PFSK-1 (cell line): ENCODE results near the gene FGD4.

Source experiments
- FOXP2 ChIP-seq: optimal IDR thresholded peaks from 2 replicates; pipeline ENCODE3; 2011; ENCODE audit warnings: borderline replicate concordance, control low read depth, inconsistent platforms; ENCODE audit not compliant: insufficient read depth; ENCODE audit errors: extremely low read length, extremely low read depth
- POLR2AphosphoS5 ChIP-seq: IDR thresholded peaks from 2 replicates; pipeline ENCODE4 v1.6.1; 2012; ENCODE audit warnings: low read depth, mild to moderate bottlenecking, control low read depth, low read length, moderate library complexity
- REST ChIP-seq, 2 experiments: IDR thresholded peaks; 2 replicates each; pipeline versions ENCODE4 v1.6.1 to v1.8.0; 2011 to 2012; ENCODE audit warnings: low read depth in 2 of 2, low read length in 2 of 2, control low read depth in 1 of 2, inconsistent platforms in 1 of 2, mild to moderate bottlenecking in 1 of 2, moderate library complexity in 1 of 2; ENCODE audit not compliant: insufficient read depth in 1 of 2
- SIN3A ChIP-seq: IDR thresholded peaks from 2 replicates; pipeline ENCODE4 v1.6.1; 2012; ENCODE audit warnings: mild to moderate bottlenecking, low read length, moderate library complexity, borderline replicate concordance; ENCODE audit not compliant: insufficient read depth
- TAF1 ChIP-seq: IDR thresholded peaks from 2 replicates; pipeline ENCODE4 v1.6.1; 2012; ENCODE audit warnings: low read length, control low read depth, borderline replicate concordance; ENCODE audit not compliant: insufficient read depth

Gene FGD4

GRCh38 chr12:32588604-32589003, 189.2 kb downstream of the FGD4 start:
- TF ChIP-seq FOXP2 (no peak), REST (IDR thresholded peaks at IDR 0.05; ENCODE audit: insufficient read depth in 1 of 2, low read depth in 2 of 2, low read length in 2 of 2) (no peak), SIN3A (no peak), TAF1 (no peak), POLR2AphosphoS5 (no peak)

- TF ChIP-seq TAF1 (no peak), POLR2AphosphoS5 (no peak), FOXP2 (no peak), SIN3A (no peak), REST (IDR thresholded peaks at IDR 0.05; ENCODE audit: insufficient read depth in 1 of 2, low read depth in 2 of 2, low read length in 2 of 2) (no peak)
Measured at GRCh38 chr12:32589165-32589865, 190.0 kb downstream of the FGD4 start.

- TF ChIP-seq REST (IDR thresholded peaks at IDR 0.05; ENCODE audit: insufficient read depth in 1 of 2, low read depth in 2 of 2, low read length in 2 of 2) (no peak), SIN3A (no peak), FOXP2 (no peak), POLR2AphosphoS5 (no peak), TAF1 (no peak)
Measured at GRCh38 chr12:32595251-32595650, 195.9 kb downstream of the FGD4 start.

GRCh38 chr12:32596030-32596429, 196.7 kb downstream of the FGD4 start:
- TF ChIP-seq REST (IDR thresholded peaks at IDR 0.05; ENCODE audit: insufficient read depth in 1 of 2, low read depth in 2 of 2, low read length in 2 of 2) (no peak), SIN3A (no peak), FOXP2 (no peak), POLR2AphosphoS5 (no peak), TAF1 (no peak)

GRCh38 chr12:32598688-32599087, 199.3 kb downstream of the FGD4 start:
- TF ChIP-seq SIN3A (no peak), POLR2AphosphoS5 (no peak), FOXP2 (no peak), TAF1 (no peak), REST (IDR thresholded peaks at IDR 0.05; ENCODE audit: insufficient read depth in 1 of 2, low read depth in 2 of 2, low read length in 2 of 2) (no peak)
